Smooth muscle cell (in vitro differentiated cells): Measurements from ENCODE around the gene TSC22D2. TPM values are rescaled to one million over a fixed set of nuclear protein-coding genes. Genes with fewer than 3 reads are reported as not detected.

Experiments
- DNase-seq: peaks from one replicate; lab custom pipeline; 2025; ENCODE audit not compliant: unreplicated experiment; lab: John Stamatoyannopoulos, UW
- H2AFZ ChIP-seq: fragments of 200-600 bp; sonication (generic); 2 replicates; pipeline ENCODE4 v1.6.0; 2016; ENCODE audit warnings: antibody characterized with exemption, low read depth, mild to moderate bottlenecking
- H3F3A ChIP-seq: fragments of 200-600 bp; sonication (generic); 2 replicates; pipeline ENCODE4 v1.6.0; 2017; ENCODE audit warnings: antibody characterized with exemption, low read depth
- H3K27ac ChIP-seq: fragments of 200-600 bp; sonication (generic); 2 replicates; pipeline ENCODE4 v1.5.1; 2016; ENCODE audit warnings: low read depth, mild to moderate bottlenecking
- H3K27me3 ChIP-seq: fragments of 200-600 bp; sonication (generic); 2 replicates; pipeline ENCODE4 v1.6.1; 2016; ENCODE audit warnings: low read depth, mild to moderate bottlenecking
- H3K36me3 ChIP-seq: fragments of 200-600 bp; sonication (generic); 2 replicates; pipeline ENCODE4 v1.5.1; 2016; ENCODE audit warnings: low read depth
- H3K4me1 ChIP-seq: fragments of 200-600 bp; sonication (generic); 2 replicates; pipeline ENCODE4 v1.5.1; 2016; ENCODE audit warnings: low read depth
- H3K4me2 ChIP-seq: fragments of 200-600 bp; sonication (generic); 2 replicates; pipeline ENCODE4 v1.6.0; 2016; ENCODE audit warnings: mild to moderate bottlenecking
- H3K4me3 ChIP-seq: fragments of 200-600 bp; sonication (generic); 2 replicates; pipeline ENCODE4 v1.5.1; 2016; ENCODE audit warnings: mild to moderate bottlenecking
- H3K79me2 ChIP-seq: fragments of 200-600 bp; sonication (generic); 2 replicates; pipeline ENCODE4 v1.6.0; 2016; ENCODE audit warnings: low read depth, mild to moderate bottlenecking
- H3K9ac ChIP-seq: fragments of 200-600 bp; sonication (generic); 2 replicates; pipeline ENCODE4 v1.6.0; 2016; ENCODE audit warnings: low read depth
- H3K9me3 ChIP-seq: fragments of 200-600 bp; sonication (generic); replicated peaks from 2 replicates; pipeline ENCODE4 v1.5.1; 2016; ENCODE audit warnings: low read depth
- H4K20me1 ChIP-seq: fragments of 200-600 bp; sonication (generic); 2 replicates; pipeline ENCODE4 v1.6.0; 2016; ENCODE audit warnings: low read depth
- CTCF ChIP-seq: fragments of 200-600 bp; sonication (generic); IDR thresholded peaks from 2 replicates; pipeline ENCODE4 v1.5.1; 2017; ENCODE audit warnings: borderline replicate concordance, mild to moderate bottlenecking, antibody characterized with exemption; ENCODE audit not compliant: insufficient read depth, poor library complexity, severe bottlenecking
- WGBS: methylation state at CpG from one replicate; pipeline ENCODE4 v1.1.7; 2016; ENCODE audit warnings: low lambda C conversion rate; 5-methylcytosine and 5-hydroxymethylcytosine counted together
- polyA plus RNA-seq: library from polyadenylated mRNA; unstranded; fragments of >200 nt; fragmentation: Nextera tagmentation; extraction: Ambion mirVana; gene quantifications from 2 replicates; pipeline ENCODE4 v1.2.1, GENCODE V29; 2016
- total RNA-seq: library from RNA; depleted of rRNA; stranded (reverse); fragments of >200 nt; gene quantifications from 2 replicates; pipeline ENCODE4 v1.2.3, GENCODE V29; 2014

Gene TSC22D2
- total and polyA plus RNA-seq, 2 experiments from 2014 or later: 31.7 to 37.0 TPM

GRCh38 chr3:150479370-150479769 lies 71.3 kb downstream of the TSC22D2 start:
- H3K4me2 ChIP-seq: no peak overlapping the region
- H3K4me3 ChIP-seq: no peak overlapping the region
- DNase-seq: no peak
- peaks cover 10% of the 10 kb centered on the region for H3K36me3 ChIP-seq
- no peak overlapping the region for H3K9ac ChIP-seq
- H3K9me3 ChIP-seq: peaks cover 11% of the 10 kb centered on the region
- H3K79me2 ChIP-seq: no peaks in the 10 kb centered on the region
- H4K20me1 ChIP-seq: no peaks in the 10 kb centered on the region
- H2AFZ ChIP-seq: no peak overlapping the region
- H3K4me1 ChIP-seq: no peaks in the 10 kb centered on the region
- no peak for TF ChIP-seq CTCF
- no peak overlapping the region for H3K27ac ChIP-seq
- no peaks in the 10 kb centered on the region for H3F3A ChIP-seq
- H3K27me3 ChIP-seq: no peaks in the 10 kb centered on the region

GRCh38 chr3:150480877-150481276 lies 72.8 kb downstream of the TSC22D2 start:
- H3K27ac ChIP-seq: no peak overlapping the region
- H3K4me2 ChIP-seq: no peak overlapping the region
- H3F3A ChIP-seq: no peaks in the 10 kb centered on the region
- no peak overlapping the region for H3K9ac ChIP-seq
- H4K20me1 ChIP-seq: no peaks in the 10 kb centered on the region
- no peak overlapping the region for H3K4me3 ChIP-seq
- no peaks in the 10 kb centered on the region for H3K4me1 ChIP-seq
- DNase-seq: no peak
- no peaks in the 10 kb centered on the region for H3K27me3 ChIP-seq
- H3K36me3 ChIP-seq: peaks cover 6% of the 10 kb centered on the region
- no peak for TF ChIP-seq CTCF
- H3K79me2 ChIP-seq: no peaks in the 10 kb centered on the region
- H3K9me3 ChIP-seq: peaks cover 11% of the 10 kb centered on the region
- H2AFZ ChIP-seq: no peak overlapping the region

- no peak for TF ChIP-seq CTCF
- Histone ChIP-seq H3K9ac (no peak overlapping the region), H3K27ac (no peak overlapping the region), H4K20me1 (no peaks in the 10 kb centered on the region), H3K9me3 (no peaks in the 10 kb centered on the region), H3K79me2 (no peaks in the 10 kb centered on the region), H2AFZ (no peak overlapping the region), H3F3A (no peaks in the 10 kb centered on the region), H3K4me3 (no peak overlapping the region), H3K4me2 (no peak overlapping the region), H3K4me1 (no peaks in the 10 kb centered on the region), H3K27me3 (no peaks in the 10 kb centered on the region), H3K36me3 (peaks cover 3% of the 10 kb centered on the region)
- no peak for DNase-seq
Observed at GRCh38 chr3:150483226-150483625, 75.1 kb downstream of the TSC22D2 start.

- no peak overlapping the region for H3K9ac ChIP-seq
- H3K4me3 ChIP-seq: no peak overlapping the region
- H3K27me3 ChIP-seq: no peaks in the 10 kb centered on the region
- no peak for TF ChIP-seq CTCF
- no peaks in the 10 kb centered on the region for H3K4me1 ChIP-seq
- peaks cover 3% of the 10 kb centered on the region for H3K36me3 ChIP-seq
- no peak overlapping the region for H3K4me2 ChIP-seq
- H3K79me2 ChIP-seq: no peaks in the 10 kb centered on the region
- H4K20me1 ChIP-seq: no peaks in the 10 kb centered on the region
- 94% methylated on average over 1 of the region's 1 CpG for WGBS
- no peaks in the 10 kb centered on the region for H3K9me3 ChIP-seq
- no peaks in the 10 kb centered on the region for H3F3A ChIP-seq
- no peak overlapping the region for H3K27ac ChIP-seq
- no peak overlapping the region for H2AFZ ChIP-seq
- DNase-seq: no peak
Observed at GRCh38 chr3:150484410-150484809, 76.3 kb downstream of the TSC22D2 start.
